ENCODE measurements around the gene CMTM3. TPM values are rescaled to one million over a fixed set of nuclear protein-coding genes. Genes with fewer than 3 reads are reported as not detected.

CMTM3 gene
- total and polyA plus RNA-seq, 9 of the 15 experiments (the other 6 are each of a cell fraction or from before 2014, with no cell fraction given) = 4.6 to 33.4 (median 17.5) TPM

DNA sequence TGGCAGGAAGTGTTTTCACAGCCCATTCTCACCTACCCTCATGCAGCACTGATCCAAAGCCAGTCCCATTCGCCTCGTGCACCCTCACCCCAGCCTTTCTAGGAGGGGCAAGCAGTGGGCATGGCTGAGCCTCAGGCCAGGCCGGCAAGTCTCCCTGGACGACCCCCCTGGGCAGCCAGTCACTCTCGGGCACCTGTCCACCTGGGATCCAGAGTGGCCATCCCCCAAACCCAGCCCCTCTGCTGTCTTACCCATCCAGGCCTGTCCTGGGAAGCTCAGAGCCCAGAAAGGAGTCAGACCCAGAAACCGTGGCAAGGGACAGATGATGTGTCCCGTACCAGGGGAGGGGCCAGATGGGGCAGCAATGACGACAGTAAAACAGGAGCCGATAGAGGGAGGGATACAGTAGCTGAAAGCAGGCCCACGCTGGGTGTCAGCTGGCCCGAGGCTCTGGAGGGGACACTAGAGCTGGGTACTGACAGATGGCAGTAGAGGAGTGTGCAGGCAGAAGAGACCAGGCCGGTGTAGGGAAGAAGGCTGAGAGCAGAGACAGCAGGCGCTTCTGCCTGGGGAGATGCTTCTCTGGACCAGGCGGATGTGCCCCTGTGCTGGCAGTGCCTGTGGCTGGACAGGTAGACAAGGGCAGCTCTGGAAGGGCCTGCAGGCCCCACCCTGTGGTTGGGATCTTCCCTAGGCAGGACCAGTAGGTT, 5.8 kb downstream of the CMTM3 start:
- H3K4me2 ChIP-seq (ENCODE audit: insufficient read depth, low read length) = no peak overlapping the region
- peaks cover 19 to 36% of the 10 kb centered on the region in 2 experiments for H3K4me1 ChIP-seq (replicated peaks in 1 of 2; ENCODE audit: control insufficient read depth in 2 of 2, insufficient read depth in 2 of 2, low read length in 2 of 2)
- H3K36me3 ChIP-seq (ENCODE audit: control insufficient read depth, insufficient read depth, low read length) = peaks cover 79% of the 10 kb centered on the region; the same call in 2 of the 3 replicates
- ChIA-PET CTCF (ENCODE audit: low intra/inter-chr PET ratio) (interaction anchor here (0.7 kb wide), 1 partner anchor 258 kb away, joined by 3 read pairs; no protein-coding TSS in a partner anchor), POLR2A (interaction anchor here (0.9 to 1.6 kb wide), 4 partner anchors 10 to 25 kb away, joined by 3 to 5 read pairs (median 4); no protein-coding TSS in a partner anchor)
- intact Hi-C loops (cut with micrococcal nuclease) (no loop called here), in situ Hi-C loops (cut with MboI) (no loop called here)
- DNase-seq (ENCODE audit: extremely low read depth in 1 of 4, low spot score in 3 of 4) (no peak), FAIRE-seq (no peak), ATAC-seq (no peak)
- WGBS (ENCODE audit: insufficient coverage, low coverage, missing lambda C conversion rate) = 84% methylated on average over 13 of the region's 14 CpGs
- peaks cover 4% of the 10 kb centered on the region; the same call in 1 of the 2 replicates for H4K20me1 ChIP-seq (replicated peaks; ENCODE audit: control insufficient read depth, insufficient read depth, low read length)
- H3K27me3 ChIP-seq (ENCODE audit: control insufficient read depth in 2 of 2, insufficient read depth in 2 of 2, low read length in 2 of 2) = no peaks in the 10 kb centered on the region
- H3K27ac ChIP-seq (ENCODE audit: extremely low read depth, low read depth, low read length) = no peak overlapping the region
- no peaks in the 10 kb centered on the region for H3K9me1 ChIP-seq (ENCODE audit: control insufficient read depth, insufficient read depth, low read length)
- no peak overlapping the region for H2AFZ ChIP-seq (ENCODE audit: low read depth, low read length)
- H3K9ac ChIP-seq (ENCODE audit: insufficient read depth in 1 of 2, low read depth in 2 of 2, low read length in 2 of 2) = peak overlapping the region in 1 of 2 experiments; percentile 45; a peak in 2 of 4 replicates
- no TSS peak for BruUV-seq (replicated peaks)
- peaks cover 12% of the 10 kb centered on the region for H3K79me2 ChIP-seq (ENCODE audit: control insufficient read depth, insufficient read depth, low read length)
- no peak for TF ChIP-seq KAT7 (CRISPR knock-in tag; IDR thresholded peaks at IDR 0.05; ENCODE audit: borderline replicate concordance)
- TF ChIP-seq, protein P1, sequence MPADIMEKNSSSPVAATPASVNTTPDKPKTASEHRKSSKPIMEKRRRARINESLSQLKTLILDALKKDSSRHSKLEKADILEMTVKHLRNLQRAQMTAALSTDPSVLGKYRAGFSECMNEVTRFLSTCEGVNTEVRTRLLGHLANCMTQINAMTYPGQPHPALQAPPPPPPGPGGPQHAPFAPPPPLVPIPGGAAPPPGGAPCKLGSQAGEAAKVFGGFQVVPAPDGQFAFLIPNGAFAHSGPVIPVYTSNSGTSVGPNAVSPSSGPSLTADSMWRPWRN (IDR thresholded peaks at IDR 0.05; ENCODE audit: low read depth) = no peak
- no peak for TF ChIP-seq ZNF280B (CRISPR knock-in tag; IDR thresholded peaks at IDR 0.05)
- peak; percentile 35; the same call in 1 of the 2 replicates for TF ChIP-seq POLR2G (IDR thresholded peaks at IDR 0.05; ENCODE audit: low read depth, low read length)
- H3K4me3 ChIP-seq = no peak overlapping the region
- no peaks in the 10 kb centered on the region for H3K9me3 ChIP-seq (replicated peaks; ENCODE audit: control insufficient read depth, insufficient read depth, low read depth, low read length)
